Astrocyte of the cerebellum (primary cell): ENCODE results near the gene FRMD4B.
A peak's percentile ranks its signal among the peaks of the same experiment; 100 is the strongest.

ENCODE experiments used
- DNase-seq: peaks from one replicate; pipeline ENCODE4 v3.0.0-alpha.2; 2011; ENCODE audit warnings: low read depth
- H3K4me3 ChIP-seq: 2 replicates; pipeline ENCODE4 v1.5.1; 2011; ENCODE audit warnings: mild to moderate bottlenecking, low read depth, low read length, moderate library complexity
- in situ Hi-C: cut with HindIII; loops from 2 replicates; pipeline ENCODE4 v1.10.0; 2017; ENCODE audit warnings: low sequenced_read_pairs
- TF ChIP-seq, protein P1 (sequence below): IDR thresholded peaks from 2 replicates; pipeline ENCODE4 v1.5.1; 2012; ENCODE audit warnings: low read length, low read depth, moderate library complexity, mild to moderate bottlenecking; ENCODE audit errors: missing control alignments

Gene FRMD4B

DNA sequence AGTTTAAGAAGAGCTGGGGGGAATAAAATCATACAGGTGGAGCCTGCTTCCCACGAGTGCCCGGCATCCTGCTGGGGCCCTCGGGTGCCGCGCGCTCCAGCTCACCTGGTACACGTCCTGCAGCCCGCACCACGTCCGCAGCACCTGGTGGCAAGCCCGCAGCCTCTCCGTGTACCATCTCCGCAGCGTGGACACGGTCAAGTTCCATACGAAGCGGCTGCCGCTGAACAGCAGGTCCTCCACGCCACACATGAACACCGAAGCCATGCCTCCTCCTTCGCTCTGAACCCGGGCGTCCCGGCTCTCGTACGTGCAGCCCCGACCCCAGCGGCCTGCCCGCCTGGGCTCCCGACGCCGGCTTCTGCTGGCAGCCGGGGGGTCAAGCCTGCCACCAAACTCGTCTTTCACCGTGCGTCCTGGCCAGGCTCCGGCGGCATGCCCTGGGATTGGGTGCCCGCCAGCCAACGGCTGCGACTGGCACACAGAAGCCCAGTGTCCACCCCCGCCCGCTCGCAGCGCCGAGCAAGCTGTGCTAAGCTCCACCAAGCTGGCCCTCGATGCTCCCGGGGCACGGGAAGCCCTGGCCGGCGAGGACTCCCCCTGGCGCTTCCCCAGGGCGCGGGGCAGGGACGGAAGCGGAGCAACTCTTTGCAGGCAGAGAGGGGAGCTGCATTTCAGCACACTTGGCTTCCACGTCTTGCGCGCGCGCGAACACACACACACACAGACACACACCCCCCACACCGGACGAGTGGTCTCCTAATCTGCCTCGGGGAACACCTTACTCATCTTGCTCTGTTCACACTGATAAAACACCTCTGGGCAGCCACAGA, at the start of gene FRMD4B:
Gene FRMD4B, minus strand, starts transcription at position 366 of the 833 bp plus-strand sequence. Its CDS starts 99 bp downstream, at position 267.
- no peak for DNase-seq
- in situ Hi-C loops = no loop called here
- TF ChIP-seq, protein P1, sequence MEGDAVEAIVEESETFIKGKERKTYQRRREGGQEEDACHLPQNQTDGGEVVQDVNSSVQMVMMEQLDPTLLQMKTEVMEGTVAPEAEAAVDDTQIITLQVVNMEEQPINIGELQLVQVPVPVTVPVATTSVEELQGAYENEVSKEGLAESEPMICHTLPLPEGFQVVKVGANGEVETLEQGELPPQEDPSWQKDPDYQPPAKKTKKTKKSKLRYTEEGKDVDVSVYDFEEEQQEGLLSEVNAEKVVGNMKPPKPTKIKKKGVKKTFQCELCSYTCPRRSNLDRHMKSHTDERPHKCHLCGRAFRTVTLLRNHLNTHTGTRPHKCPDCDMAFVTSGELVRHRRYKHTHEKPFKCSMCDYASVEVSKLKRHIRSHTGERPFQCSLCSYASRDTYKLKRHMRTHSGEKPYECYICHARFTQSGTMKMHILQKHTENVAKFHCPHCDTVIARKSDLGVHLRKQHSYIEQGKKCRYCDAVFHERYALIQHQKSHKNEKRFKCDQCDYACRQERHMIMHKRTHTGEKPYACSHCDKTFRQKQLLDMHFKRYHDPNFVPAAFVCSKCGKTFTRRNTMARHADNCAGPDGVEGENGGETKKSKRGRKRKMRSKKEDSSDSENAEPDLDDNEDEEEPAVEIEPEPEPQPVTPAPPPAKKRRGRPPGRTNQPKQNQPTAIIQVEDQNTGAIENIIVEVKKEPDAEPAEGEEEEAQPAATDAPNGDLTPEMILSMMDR = peak; percentile 3
- H3K4me3 ChIP-seq = peak within 1 kb of the TSS; percentile 41

DNA sequence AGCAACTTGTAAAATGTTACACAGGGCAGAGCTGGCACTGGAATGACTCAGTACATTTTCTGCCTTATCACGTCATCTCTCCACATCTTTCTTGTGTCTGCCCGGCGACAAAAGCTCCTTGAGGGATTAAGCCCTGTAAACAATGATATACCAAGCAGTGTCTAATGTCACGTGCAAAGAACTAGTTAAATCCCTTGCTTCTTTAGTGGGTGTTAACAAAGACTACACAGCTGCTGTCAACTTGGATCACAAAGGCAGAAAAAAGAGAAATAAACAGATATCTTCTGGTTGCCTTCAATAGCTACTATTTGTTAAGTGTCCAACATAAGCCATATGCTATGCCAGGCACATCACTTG, 48.1 kb upstream of the FRMD4B start:
- no peak overlapping the region for H3K4me3 ChIP-seq
- in situ Hi-C loops = no loop called here
- TF ChIP-seq, protein P1 = no peak
- DNase-seq = no peak

DNA sequence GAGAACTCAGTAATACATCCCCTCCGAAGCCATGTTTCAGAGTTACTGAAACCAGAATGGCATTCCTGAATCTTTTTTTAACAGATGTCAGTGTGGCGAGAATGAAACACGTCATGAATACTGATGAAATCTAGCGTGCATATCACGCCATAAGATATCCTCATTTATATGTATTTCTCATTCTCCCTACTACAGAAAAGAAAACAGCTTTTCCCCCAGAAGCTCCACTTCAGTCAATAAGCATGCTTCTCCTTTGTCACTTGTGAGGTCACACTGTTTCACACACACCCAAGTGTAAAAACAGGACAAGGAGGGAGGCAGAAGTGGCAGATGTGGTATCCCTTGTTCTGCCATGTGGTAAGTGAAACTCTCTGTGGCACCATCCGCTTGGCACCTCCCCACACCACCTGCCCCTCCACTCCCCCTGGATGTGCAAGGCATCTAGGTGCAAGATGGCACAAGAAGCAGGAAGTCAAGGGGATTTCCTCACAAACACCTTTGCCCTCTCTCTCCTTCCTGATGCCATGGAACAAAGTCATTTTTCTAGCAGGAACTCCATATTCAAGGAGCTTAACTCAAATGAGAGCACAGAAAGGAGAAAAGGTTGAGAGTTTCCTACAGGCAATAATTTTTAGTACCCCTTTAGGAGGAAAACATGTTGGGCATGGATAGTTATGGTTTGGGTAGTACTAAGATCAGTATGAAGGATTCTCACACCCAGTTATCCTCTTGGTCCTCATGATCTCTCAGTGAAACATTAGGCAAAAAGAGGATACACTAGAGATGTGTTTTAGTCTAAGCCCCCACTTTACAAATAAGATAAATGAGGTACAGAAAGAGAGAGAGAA, 47.5 kb upstream of the FRMD4B start:
- in situ Hi-C loops = no loop called here
- DNase-seq = no peak
- H3K4me3 ChIP-seq = no peak overlapping the region
- TF ChIP-seq, protein P1 = no peak

DNA sequence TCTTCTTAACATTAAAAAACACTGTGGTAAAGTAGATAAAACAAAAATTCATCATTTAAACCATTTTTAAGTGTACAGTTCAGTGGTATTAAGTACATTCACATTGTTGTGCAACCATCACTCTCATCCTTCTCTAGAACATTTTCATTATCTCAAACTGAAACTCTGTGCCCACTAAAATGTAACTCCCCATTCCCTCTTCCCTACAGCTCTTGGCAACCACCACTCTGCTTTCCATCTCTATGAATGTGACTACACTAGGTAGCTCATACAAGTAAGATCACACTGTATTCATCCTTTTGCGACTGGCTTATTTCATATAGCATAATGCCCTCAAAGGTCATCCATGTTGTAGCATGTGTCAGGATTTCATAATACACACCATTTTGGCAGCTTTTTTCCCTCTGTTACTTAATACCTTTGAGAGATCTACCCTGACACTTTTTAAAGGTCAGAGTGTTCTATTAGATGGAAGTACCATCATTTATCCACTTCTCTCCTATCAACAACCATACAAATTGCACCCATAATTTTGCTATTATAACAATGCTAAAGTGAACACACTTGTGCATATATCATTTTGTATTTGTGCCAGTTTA, 42.9 kb upstream of the FRMD4B start:
- TF ChIP-seq, protein P1 = no peak
- no peak for DNase-seq
- no peak overlapping the region for H3K4me3 ChIP-seq
- in situ Hi-C loops = no loop called here

DNA sequence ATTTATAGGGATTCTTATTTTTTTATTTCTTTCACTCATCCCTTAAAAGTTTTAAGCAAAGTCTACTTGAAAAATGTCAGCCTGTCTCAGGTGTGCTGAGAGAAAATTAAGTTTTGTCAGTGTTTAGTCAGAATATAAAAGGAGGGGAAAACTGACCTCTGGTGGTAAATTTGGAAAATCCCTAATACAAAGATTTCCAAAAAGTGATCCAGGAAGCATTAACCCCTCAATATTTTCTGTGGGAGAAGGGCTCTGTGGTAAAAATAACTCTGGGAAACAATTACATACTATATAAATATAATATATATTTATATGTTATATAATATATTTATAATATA, 41.0 kb upstream of the FRMD4B start:
- TF ChIP-seq, protein P1 = peak; percentile 15
- no peak for DNase-seq
- in situ Hi-C loops = no loop called here
- H3K4me3 ChIP-seq = no peak overlapping the region

DNA sequence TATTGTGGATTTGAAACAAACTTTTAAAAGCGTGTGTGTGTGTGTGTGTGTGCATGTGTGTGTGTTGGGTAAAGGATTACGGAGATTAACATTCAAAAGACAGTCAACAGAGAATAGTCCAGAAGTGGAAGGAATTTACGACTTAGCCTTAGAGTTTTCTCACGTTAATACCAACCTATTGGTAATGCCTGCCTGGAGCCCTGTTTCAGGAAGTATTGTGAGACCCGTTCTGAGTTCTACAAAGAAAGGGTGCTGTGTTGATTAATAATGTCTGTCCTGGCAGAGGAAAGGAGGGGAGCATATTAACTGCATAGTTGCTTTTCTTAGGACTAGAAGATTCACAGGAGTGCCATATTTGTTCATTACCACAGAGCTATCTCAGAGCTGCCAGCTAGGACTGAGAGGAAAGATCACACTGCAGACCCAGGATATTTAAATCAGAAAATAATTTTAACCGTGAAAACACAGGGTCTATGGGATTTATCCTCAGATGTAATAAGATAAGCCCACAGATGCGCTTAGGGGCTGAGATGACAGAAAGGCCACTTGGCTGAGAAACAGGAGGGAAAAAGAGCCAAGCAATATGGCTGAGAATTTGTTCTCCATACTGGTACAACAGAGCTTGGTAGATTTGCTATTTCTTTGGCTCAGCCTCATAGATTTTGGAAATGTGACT, 40.5 kb upstream of the FRMD4B start:
- TF ChIP-seq, protein P1 = no peak
- no peak for DNase-seq
- H3K4me3 ChIP-seq = no peak overlapping the region
- in situ Hi-C loops = no loop called here
